Measurements from ENCODE around the gene CYP4B1.

CYP4B1 gene

DNA sequence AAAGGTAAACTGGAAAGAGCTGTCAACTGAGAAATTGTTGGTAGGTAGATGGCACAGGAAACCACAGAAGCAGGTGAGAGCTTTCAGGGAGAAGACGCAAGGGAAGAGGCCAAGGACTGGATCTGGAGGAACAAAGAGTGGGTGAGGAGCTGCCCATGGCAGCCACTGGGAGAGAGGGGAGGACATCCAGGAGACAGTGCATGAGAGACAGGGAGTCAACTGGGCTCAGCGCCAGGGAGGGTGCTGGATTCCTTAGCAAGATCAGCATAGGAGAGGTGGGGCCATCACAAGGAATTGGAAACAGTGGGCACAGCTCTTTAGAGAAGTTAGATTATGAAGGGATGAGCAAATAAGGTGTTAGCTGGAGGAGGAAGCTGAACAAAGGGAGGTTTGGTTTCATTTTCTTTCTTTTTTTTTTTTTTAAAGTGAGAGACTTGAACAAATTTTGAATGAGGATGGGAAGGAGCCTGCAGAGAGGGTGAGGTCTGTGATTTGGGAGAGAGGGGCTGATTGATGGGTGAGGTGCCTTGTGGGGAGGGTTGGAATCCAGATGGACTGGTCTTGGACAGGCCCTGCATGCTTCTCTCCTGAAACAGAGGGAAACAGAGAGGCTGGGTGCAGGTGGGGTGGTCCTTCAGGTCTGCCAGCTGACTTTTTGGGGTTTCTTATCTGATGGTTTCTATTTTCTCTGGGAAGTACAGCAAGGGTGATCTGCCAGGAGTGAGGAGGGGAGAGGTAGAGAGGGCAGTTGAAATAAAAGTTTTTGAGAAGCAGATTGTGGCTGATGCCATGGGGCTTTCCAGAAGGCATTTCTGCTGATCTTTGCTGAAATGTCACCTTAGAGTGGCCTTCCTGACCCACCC is 5.4 kb downstream of the CYP4B1 start:
- H3K27ac ChIP-seq, result peak overlapping the region in 1 of 2 donors; percentile 87
- TF ChIP-seq CTCF (IDR thresholded peaks at IDR 0.05), result no peak
- peak overlapping the region; percentile 61 for H3K4me3 ChIP-seq
- DNase-seq (ENCODE audit: low spot score), result no peak

- H3K4me3 ChIP-seq, result peak overlapping the region; percentile 61
- peak overlapping the region in 1 of 2 donors; percentile 87 for H3K27ac ChIP-seq
- DNase-seq (ENCODE audit: low spot score), result no peak
- TF ChIP-seq CTCF (IDR thresholded peaks at IDR 0.05), result no peak
Observed at GRCh38 chr1:46804926-46805325, 6.1 kb downstream of the CYP4B1 start.

- Histone ChIP-seq H3K27ac (peak overlapping the region in 1 of 2 donors; percentile 87), H3K4me3 (peak overlapping the region; percentile 53)
Observed at GRCh38 chr1:46805755-46806154, 6.9 kb downstream of the CYP4B1 start.

DNA sequence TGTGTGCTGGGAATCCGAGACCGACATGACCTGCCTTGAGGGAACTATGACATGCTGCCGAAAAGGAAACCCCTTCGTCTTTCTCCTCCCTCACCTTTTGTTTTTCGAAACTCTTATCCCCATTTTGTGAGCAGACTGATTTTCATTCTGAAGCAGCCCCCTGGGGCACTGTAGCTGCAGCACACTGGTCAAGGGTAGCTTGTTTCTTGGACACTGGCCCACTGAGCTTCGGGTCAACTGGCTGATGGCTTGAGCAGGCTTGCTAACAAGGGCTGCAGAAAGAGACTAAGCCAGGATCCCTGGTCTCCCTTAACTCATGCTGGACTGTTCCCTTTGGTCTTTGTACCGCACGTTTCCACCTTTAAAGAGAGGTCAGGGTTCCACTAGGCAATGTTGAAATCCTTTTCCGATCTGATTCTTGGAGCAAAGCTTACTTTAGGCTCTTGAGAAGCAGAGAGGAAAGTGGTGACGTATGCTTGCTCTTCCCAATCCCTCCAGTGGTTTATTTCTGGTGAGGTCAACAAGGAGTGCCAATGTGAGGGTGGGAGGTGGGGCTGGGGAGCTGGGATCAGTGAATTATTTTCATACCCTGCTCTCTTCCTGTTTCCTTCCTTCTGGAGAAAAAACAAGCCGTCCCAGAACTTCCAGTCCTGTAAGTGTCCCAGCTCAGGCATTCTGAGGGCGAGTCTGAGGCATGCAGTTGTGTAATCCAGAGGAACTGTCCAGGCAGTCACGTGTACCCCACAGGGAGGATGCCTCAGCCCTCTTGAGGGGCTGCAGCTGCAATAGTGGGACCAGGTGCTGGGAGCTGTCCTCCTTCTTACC is 7.6 kb downstream of the CYP4B1 start:
- Histone ChIP-seq H3K27ac (peak overlapping the region; percentile 34 to 87), H3K4me3 (peak overlapping the region; percentile 53)
- TF ChIP-seq CTCF (IDR thresholded peaks at IDR 0.05), result no peak
- peak; percentile 84 for DNase-seq (ENCODE audit: low spot score)

More at GRCh38 chr1:46805755-46806154, 6.9 kb downstream of the CYP4B1 start:
- no peak for TF ChIP-seq CTCF (IDR thresholded peaks at IDR 0.05)
- no peak for DNase-seq (ENCODE audit: low spot score)

- no peak for DNase-seq (ENCODE audit: low spot score)
- no peak for TF ChIP-seq CTCF (IDR thresholded peaks at IDR 0.05)
- peak overlapping the region; percentile 34 to 87 for H3K27ac ChIP-seq
- H3K4me3 ChIP-seq, result no peak overlapping the region
Observed at GRCh38 chr1:46807046-46807972, 8.5 kb downstream of the CYP4B1 start.

DNA sequence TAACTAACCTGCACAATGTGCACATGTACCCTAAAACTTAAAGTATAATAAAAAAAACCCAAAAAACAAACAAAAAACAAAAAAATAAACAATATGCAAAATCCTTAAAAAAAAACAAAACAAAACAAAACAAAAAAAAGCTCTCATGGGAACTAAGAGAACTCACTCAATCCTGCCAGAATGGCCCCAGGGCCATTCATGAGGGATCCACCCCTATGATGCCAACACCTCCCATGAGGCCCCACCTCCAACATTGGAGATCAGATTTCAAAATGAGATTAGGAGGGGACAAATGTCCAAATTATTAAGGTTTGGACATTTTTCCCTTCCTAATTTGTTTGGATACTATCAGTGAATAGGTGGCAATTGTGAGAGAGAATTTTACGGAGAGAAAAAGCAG is 10.2 kb downstream of the CYP4B1 start:
- Histone ChIP-seq H3K4me3 (no peak overlapping the region), H3K27ac (no peak overlapping the region)
- TF ChIP-seq CTCF (IDR thresholded peaks at IDR 0.05), result no peak
- no peak for DNase-seq (ENCODE audit: low spot score)

Measured in coronary artery (tissue), 2 donors.